Duodenal mucosa (tissue), 2 donors: ENCODE results near the gene SIMC1.
A peak's percentile ranks its signal among the peaks of the same experiment; 100 is the strongest.

Experiments
- H3K27ac ChIP-seq: one replicate; pipeline ENCODE4 v1.7.0; 2013; ENCODE audit warnings: low read depth, low read length
- H3K27me3 ChIP-seq, 2 donors: one replicate each; pipeline ENCODE4 v1.7.0; 2013; ENCODE audit warnings: low read length in 2 of 2, control low read depth in 1 of 2; ENCODE audit not compliant: insufficient read depth in 2 of 2, control insufficient read depth in 1 of 2
- H3K36me3 ChIP-seq, 2 donors: one replicate each; pipeline ENCODE4 v1.7.0; 2013; ENCODE audit warnings: low read length in 2 of 2, control low read depth in 1 of 2; ENCODE audit not compliant: insufficient read depth in 2 of 2, control insufficient read depth in 1 of 2
- H3K4me1 ChIP-seq, 2 donors: one replicate each; pipeline ENCODE4 v1.7.0; 2013; ENCODE audit warnings: low read length in 2 of 2, control low read depth in 1 of 2; ENCODE audit not compliant: insufficient read depth in 2 of 2, control insufficient read depth in 1 of 2
- H3K4me3 ChIP-seq, 2 donors: one replicate each; pipeline ENCODE4 v1.7.0; 2013; ENCODE audit warnings: low read length in 2 of 2, low read depth in 1 of 2
- H3K9ac ChIP-seq, 2 donors: one replicate each; pipeline ENCODE4 v1.7.0; 2013; ENCODE audit warnings: low read length in 2 of 2, low read depth in 1 of 2
- H3K9me3 ChIP-seq, 2 donors: one replicate each; pipeline ENCODE4 v1.7.0; 2013; ENCODE audit warnings: low read length in 2 of 2, control low read depth in 1 of 2; ENCODE audit not compliant: control insufficient read depth in 1 of 2

The SIMC1 gene

GRCh38 chr5:176379881-176380280 lies 141.7 kb downstream of the SIMC1 start:
- H3K27me3 ChIP-seq, result no peaks in the 10 kb centered on the region
- H3K4me3 ChIP-seq, result no peak overlapping the region
- H3K36me3 ChIP-seq, result peaks cover 18 to 41% of the 10 kb centered on the region in 2 donors
- no peaks in the 10 kb centered on the region for H3K4me1 ChIP-seq
- no peaks in the 10 kb centered on the region for H3K9me3 ChIP-seq
- H3K27ac ChIP-seq, result no peak overlapping the region
- no peak overlapping the region for H3K9ac ChIP-seq

DNA sequence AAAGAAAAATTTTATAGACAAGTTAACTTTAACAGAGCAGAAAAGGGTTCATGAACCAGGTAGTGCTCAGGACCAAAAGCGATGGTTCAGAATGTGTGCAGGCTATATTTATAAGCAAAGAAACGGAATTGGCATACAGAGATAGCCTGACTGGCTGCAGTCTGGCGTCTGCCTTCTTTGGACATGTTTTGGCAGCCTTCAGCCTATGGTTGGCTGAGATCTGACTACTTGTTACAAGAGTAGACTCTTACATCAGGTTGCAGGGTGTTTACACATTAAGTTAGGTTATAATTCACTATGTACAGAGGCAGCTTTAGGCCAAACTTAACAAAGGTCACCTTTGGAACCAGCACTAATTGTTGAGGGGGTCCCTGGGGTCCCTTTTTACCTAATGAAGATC lies 143.2 kb downstream of the SIMC1 start:
- Histone ChIP-seq H3K27me3 (no peaks in the 10 kb centered on the region), H3K27ac (no peak overlapping the region), H3K9me3 (no peaks in the 10 kb centered on the region), H3K9ac (no peak overlapping the region), H3K4me3 (no peak overlapping the region), H3K4me1 (peaks cover under 1 to 1% of the 10 kb centered on the region in 2 donors), H3K36me3 (peaks cover 21 to 48% of the 10 kb centered on the region in 2 donors)

DNA sequence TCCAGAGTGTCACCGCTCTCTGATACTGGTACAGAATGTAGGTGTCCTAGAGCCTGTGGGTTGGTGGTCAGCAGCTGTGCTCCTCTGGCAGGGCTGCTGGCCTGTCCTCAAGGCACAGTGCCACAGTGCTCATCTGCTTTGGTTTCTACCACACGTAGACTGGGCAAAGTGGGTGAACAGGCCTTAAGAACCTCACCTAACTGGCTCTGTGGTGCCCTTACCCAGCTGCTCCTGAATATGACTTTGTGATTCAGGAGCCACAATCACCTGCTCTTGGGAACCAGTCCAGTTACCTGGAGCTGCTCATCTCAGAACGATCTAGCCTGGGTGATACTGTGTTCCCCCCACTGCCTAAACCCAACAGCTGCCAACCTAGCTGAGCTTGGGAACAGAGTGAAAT lies 143.8 kb downstream of the SIMC1 start:
- Histone ChIP-seq H3K9ac (no peak overlapping the region), H3K27ac (no peak overlapping the region)

DNA sequence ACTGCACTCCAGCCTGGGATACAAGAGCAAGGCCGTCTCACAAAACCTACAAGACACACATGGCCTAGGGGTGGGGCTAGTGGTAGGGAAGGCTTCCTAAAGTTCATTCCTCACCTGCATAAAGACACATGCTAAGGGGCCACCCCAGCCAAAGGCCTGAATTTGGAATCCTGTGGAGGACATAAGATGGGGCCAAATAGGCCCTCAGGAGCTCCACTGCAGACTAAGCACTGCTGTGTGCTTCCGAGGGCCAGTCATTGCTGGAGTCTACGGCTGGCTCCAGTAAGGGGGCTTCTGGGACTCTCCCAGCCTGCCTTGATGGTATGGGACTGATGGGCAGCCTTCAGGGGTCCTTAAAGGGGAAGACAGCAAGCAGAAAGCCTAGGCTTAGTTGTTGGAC lies 144.5 kb downstream of the SIMC1 start:
- no peak overlapping the region for H3K27ac ChIP-seq
- H3K36me3 ChIP-seq, result peaks cover 21 to 48% of the 10 kb centered on the region in 2 donors
- H3K4me3 ChIP-seq, result no peak overlapping the region
- H3K9ac ChIP-seq, result no peak overlapping the region
- H3K27me3 ChIP-seq, result no peaks in the 10 kb centered on the region
- H3K9me3 ChIP-seq, result no peaks in the 10 kb centered on the region
- H3K4me1 ChIP-seq, result peaks cover 11 to 14% of the 10 kb centered on the region in 2 donors

More for the DNA sequence above, 143.8 kb downstream of the SIMC1 start:
- Histone ChIP-seq H3K4me1 (peaks cover 4 to 7% of the 10 kb centered on the region in 2 donors), H3K36me3 (peaks cover 21 to 48% of the 10 kb centered on the region in 2 donors), H3K27me3 (no peaks in the 10 kb centered on the region), H3K4me3 (no peak overlapping the region), H3K9me3 (no peaks in the 10 kb centered on the region)

- H3K4me3 ChIP-seq, result no peak overlapping the region
- H3K9me3 ChIP-seq, result no peaks in the 10 kb centered on the region
- H3K36me3 ChIP-seq, result peaks cover 21 to 48% of the 10 kb centered on the region in 2 donors
- H3K27me3 ChIP-seq, result no peaks in the 10 kb centered on the region
- H3K4me1 ChIP-seq, result peaks cover 16% of the 10 kb centered on the region in 2 donors
- no peak overlapping the region for H3K27ac ChIP-seq
- H3K9ac ChIP-seq, result no peak overlapping the region
These were observed 145.2 kb downstream of the SIMC1 start for GRCh38 chr5:176383248-176383905.

GRCh38 chr5:176383961-176384360 lies 145.7 kb downstream of the SIMC1 start:
- Histone ChIP-seq H3K9ac (no peak overlapping the region), H3K36me3 (peaks cover 21 to 48% of the 10 kb centered on the region in 2 donors), H3K27me3 (no peaks in the 10 kb centered on the region), H3K4me1 (peaks cover 16% of the 10 kb centered on the region in 2 donors), H3K9me3 (no peaks in the 10 kb centered on the region), H3K4me3 (no peak overlapping the region), H3K27ac (no peak overlapping the region)

DNA sequence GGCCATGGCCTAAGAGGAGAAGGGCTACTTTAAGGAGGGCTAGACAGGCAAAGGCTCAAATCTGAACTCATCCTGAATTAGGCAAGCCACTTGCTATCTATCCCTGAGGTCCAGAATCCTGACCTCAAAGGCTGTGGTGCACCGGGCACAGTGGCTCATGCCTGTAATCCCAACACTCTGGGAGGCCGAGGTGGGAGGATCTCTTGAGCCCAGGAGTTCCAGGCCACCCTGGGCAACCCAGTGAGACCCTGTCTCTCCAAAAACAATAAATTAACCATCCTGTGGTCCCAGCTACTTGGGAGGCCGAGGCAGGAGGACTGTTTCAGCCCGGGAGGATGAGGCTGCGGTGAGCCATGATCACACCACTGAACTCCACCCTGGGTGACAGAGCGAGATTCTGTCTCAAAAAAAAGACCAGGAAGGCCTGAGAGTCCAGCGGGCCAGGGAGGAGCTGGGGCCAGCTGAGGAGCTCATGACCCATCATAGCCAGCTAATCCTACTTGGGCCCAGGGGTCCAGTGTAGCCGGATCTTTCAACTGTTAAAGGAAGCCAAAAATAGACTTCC lies 146.2 kb downstream of the SIMC1 start:
- Histone ChIP-seq H3K9ac (no peak overlapping the region), H3K36me3 (peaks cover 21 to 48% of the 10 kb centered on the region in 2 donors), H3K27me3 (no peaks in the 10 kb centered on the region), H3K9me3 (no peaks in the 10 kb centered on the region), H3K4me1 (peaks cover 16 to 17% of the 10 kb centered on the region in 2 donors), H3K4me3 (no peak overlapping the region), H3K27ac (no peak overlapping the region)

GRCh38 chr5:176384991-176385390 lies 146.8 kb downstream of the SIMC1 start:
- Histone ChIP-seq H3K27ac (no peak overlapping the region), H3K4me3 (no peak overlapping the region), H3K9me3 (no peaks in the 10 kb centered on the region), H3K4me1 (peaks cover 16 to 21% of the 10 kb centered on the region in 2 donors), H3K9ac (no peak overlapping the region), H3K27me3 (no peaks in the 10 kb centered on the region), H3K36me3 (peaks cover 21 to 48% of the 10 kb centered on the region in 2 donors)

DNA sequence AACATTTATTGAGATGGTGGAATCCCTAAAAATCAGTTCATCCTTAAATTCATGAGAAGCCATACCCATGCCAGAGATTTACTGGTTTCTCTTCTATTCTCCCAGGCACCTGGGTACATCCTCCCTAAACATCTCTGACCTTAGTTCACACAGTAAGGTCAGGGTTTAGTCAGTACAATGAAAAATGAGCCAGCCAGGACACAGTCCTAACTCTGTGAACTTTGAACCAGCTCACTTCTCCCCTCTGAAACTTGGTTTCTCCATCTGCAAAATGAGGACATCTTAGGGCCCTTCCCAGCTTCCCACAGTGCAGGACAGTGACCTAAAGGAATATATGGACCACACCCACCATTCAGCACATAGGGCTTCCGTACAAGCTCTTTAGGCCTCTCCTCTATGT lies 148.3 kb downstream of the SIMC1 start:
- no peaks in the 10 kb centered on the region for H3K9me3 ChIP-seq
- H3K27me3 ChIP-seq, result no peaks in the 10 kb centered on the region
- peaks cover 16 to 26% of the 10 kb centered on the region in 2 donors for H3K4me1 ChIP-seq
- H3K9ac ChIP-seq, result no peak overlapping the region
- H3K4me3 ChIP-seq, result peak overlapping the region in 1 of 2 donors; percentile 89
- no peak overlapping the region for H3K27ac ChIP-seq
- peaks cover 25 to 50% of the 10 kb centered on the region in 2 donors for H3K36me3 ChIP-seq

- H3K9me3 ChIP-seq, result no peaks in the 10 kb centered on the region
- peaks cover 18 to 51% of the 10 kb centered on the region in 2 donors for H3K36me3 ChIP-seq
- no peak overlapping the region for H3K27ac ChIP-seq
- H3K9ac ChIP-seq, result peak overlapping the region; percentile 94 to 98
- peaks cover 16 to 26% of the 10 kb centered on the region in 2 donors for H3K4me1 ChIP-seq
- H3K4me3 ChIP-seq, result peak overlapping the region; percentile 89 to 99
- no peaks in the 10 kb centered on the region for H3K27me3 ChIP-seq
These were observed 149.2 kb downstream of the SIMC1 start for GRCh38 chr5:176387384-176387925.
